Measurements from ENCODE around the gene SMPD3.

DNA sequence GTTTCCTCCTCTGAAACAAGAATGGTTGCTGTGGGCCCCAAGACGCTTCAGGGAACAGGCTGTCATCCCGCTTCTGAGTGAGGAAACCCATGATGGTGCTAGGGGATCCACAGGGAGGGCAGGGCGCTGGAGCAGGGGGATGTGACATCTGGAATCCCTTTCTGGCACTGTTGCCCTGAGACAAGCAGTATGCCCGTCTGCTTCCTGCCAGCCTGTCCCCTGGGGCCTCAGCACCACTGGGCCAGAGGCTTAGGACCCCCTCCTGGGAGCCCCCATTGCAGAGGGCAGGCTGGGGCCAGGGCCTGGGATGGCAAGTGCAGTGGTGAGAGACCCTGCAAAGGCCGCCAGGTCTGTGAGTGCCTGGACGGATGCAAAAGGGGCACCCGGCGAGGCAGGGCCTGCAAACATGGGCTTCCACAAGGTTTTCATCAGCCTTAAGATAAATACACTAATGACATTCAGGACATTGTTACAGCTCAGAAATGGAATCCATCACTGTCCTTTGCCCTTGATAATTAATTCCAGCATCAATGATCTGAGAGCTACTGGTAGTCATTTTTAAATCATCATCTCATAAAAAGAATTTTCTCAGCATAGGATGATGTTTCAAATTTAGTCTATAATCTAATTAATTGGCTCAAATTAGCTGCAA is 85.9 kb downstream of the SMPD3 start:
- TF ChIP-seq GATA2 (IDR thresholded peaks at IDR 0.05; ENCODE audit: low read depth, low read length) (peak; percentile 55; the same call in 1 of the 2 replicates), GATA3 (IDR thresholded peaks at IDR 0.05; ENCODE audit: low read depth, low read length) (no peak)
